ENCODE measurements around the gene MAP2K7.

MAP2K7 gene

DNA sequence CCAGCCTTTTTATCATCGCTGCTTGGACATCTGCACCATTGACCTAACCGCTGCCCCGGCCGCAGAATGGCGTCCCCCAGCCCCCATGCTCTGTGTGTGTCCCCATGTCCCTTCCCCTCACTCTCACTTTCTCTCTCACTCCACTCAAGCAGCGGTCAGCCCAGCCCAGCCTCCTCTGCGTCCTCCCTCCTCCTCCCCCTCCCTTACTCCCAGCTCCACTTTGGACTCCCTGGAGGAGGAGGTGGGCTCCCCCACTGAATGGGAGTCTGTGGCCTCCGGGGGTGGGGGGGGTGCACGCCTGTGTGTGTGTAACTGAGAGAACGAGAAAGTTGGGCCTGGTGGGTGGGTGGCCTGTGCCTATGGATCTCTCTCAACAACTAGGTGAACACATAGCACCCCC, 2.2 kb downstream of the MAP2K7 start:
- TF ChIP-seq NFIC (IDR thresholded peaks at IDR 0.05) (no peak), TEAD4 (IDR thresholded peaks at IDR 0.05) (no peak), RAD21 (IDR thresholded peaks at IDR 0.05; ENCODE audit: low read depth) (no peak), ZBTB7A (IDR thresholded peaks at IDR 0.05; ENCODE audit: low read depth) (no peak), CREB1 (IDR thresholded peaks at IDR 0.05; ENCODE audit: low read depth) (no peak), TCF12 (IDR thresholded peaks at IDR 0.05; ENCODE audit: low read depth) (no peak), TAF1 (IDR thresholded peaks at IDR 0.05; ENCODE audit: low read depth) (no peak), FOXM1 (IDR thresholded peaks at IDR 0.05; ENCODE audit: borderline replicate concordance, low read depth) (no peak), YY1 (IDR thresholded peaks at IDR 0.05; ENCODE audit: low read depth) (no peak), EP300 (IDR thresholded peaks at IDR 0.05; ENCODE audit: borderline replicate concordance) (no peak), CEBPB (IDR thresholded peaks at IDR 0.05) (no peak), EGR1 (IDR thresholded peaks at IDR 0.05) (no peak)
- TF ChIP-seq, protein P1, sequence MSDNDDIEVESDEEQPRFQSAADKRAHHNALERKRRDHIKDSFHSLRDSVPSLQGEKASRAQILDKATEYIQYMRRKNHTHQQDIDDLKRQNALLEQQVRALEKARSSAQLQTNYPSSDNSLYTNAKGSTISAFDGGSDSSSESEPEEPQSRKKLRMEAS (IDR thresholded peaks at IDR 0.05) = no peak
- TF ChIP-seq, protein P2, sequence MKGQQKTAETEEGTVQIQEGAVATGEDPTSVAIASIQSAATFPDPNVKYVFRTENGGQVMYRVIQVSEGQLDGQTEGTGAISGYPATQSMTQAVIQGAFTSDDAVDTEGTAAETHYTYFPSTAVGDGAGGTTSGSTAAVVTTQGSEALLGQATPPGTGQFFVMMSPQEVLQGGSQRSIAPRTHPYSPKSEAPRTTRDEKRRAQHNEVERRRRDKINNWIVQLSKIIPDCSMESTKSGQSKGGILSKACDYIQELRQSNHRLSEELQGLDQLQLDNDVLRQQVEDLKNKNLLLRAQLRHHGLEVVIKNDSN (IDR thresholded peaks at IDR 0.05) = no peak
- TF ChIP-seq, protein P3, sequence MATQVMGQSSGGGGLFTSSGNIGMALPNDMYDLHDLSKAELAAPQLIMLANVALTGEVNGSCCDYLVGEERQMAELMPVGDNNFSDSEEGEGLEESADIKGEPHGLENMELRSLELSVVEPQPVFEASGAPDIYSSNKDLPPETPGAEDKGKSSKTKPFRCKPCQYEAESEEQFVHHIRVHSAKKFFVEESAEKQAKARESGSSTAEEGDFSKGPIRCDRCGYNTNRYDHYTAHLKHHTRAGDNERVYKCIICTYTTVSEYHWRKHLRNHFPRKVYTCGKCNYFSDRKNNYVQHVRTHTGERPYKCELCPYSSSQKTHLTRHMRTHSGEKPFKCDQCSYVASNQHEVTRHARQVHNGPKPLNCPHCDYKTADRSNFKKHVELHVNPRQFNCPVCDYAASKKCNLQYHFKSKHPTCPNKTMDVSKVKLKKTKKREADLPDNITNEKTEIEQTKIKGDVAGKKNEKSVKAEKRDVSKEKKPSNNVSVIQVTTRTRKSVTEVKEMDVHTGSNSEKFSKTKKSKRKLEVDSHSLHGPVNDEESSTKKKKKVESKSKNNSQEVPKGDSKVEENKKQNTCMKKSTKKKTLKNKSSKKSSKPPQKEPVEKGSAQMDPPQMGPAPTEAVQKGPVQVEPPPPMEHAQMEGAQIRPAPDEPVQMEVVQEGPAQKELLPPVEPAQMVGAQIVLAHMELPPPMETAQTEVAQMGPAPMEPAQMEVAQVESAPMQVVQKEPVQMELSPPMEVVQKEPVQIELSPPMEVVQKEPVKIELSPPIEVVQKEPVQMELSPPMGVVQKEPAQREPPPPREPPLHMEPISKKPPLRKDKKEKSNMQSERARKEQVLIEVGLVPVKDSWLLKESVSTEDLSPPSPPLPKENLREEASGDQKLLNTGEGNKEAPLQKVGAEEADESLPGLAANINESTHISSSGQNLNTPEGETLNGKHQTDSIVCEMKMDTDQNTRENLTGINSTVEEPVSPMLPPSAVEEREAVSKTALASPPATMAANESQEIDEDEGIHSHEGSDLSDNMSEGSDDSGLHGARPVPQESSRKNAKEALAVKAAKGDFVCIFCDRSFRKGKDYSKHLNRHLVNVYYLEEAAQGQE (IDR thresholded peaks at IDR 0.05; ENCODE audit: low read depth) = no peak

DNA sequence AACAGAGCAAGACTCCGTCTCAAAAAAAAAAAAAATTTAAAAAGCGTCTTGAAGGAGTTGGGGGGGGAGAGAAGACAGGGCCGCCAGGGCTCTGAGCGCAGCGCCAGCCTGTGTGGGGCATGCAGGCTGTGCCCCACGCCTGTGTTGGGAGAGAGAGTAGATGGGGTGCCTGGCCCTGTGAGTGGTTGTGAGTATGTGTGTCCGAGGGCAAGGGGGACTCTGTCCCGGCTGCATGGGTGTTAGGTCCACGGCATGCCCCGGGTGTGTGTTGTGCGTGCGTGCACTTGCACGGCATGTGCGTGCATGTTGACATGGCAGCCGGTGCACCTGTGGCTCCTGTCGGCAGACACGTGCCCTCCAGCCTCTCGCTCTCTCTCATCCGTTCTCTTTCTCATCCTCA, 3.4 kb downstream of the MAP2K7 start:
- TF ChIP-seq, protein P2 (IDR thresholded peaks at IDR 0.05) = no peak
- TF ChIP-seq EGR1 (IDR thresholded peaks at IDR 0.05) (no peak), NFIC (IDR thresholded peaks at IDR 0.05) (no peak), CREB1 (IDR thresholded peaks at IDR 0.05; ENCODE audit: low read depth) (no peak), RAD21 (IDR thresholded peaks at IDR 0.05; ENCODE audit: low read depth) (no peak), TEAD4 (IDR thresholded peaks at IDR 0.05) (no peak), EP300 (IDR thresholded peaks at IDR 0.05; ENCODE audit: borderline replicate concordance) (no peak), FOXM1 (IDR thresholded peaks at IDR 0.05; ENCODE audit: borderline replicate concordance, low read depth) (no peak), TCF12 (IDR thresholded peaks at IDR 0.05; ENCODE audit: low read depth) (no peak), CEBPB (IDR thresholded peaks at IDR 0.05) (no peak), YY1 (IDR thresholded peaks at IDR 0.05; ENCODE audit: low read depth) (no peak), ZBTB7A (IDR thresholded peaks at IDR 0.05; ENCODE audit: low read depth) (no peak), TAF1 (IDR thresholded peaks at IDR 0.05; ENCODE audit: low read depth) (no peak)
- TF ChIP-seq, protein P3 (IDR thresholded peaks at IDR 0.05; ENCODE audit: low read depth) = no peak
- TF ChIP-seq, protein P1 (IDR thresholded peaks at IDR 0.05) = no peak

DNA sequence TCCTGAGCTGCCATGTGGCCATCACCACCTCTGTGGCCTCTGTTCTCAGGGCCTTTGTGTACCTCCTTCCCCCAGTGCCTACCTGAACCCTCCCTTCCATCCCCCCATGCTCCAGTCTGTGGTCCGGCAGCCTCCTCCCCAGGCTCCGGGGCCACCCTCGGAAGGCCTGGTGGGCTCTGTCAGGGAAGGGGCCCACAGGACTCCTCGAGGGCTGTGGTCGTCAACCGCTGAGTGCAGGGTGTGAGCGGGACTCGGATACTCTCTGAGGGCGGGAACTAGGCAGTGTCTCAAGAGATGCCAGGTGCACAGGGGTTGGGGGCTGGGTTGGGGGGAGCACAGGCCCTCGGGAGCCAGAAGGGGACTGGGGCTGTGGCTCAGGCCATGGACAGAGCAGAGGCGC, 3.9 kb downstream of the MAP2K7 start:
- TF ChIP-seq TAF1 (IDR thresholded peaks at IDR 0.05; ENCODE audit: low read depth) = no peak
- no peak for TF ChIP-seq YY1 (IDR thresholded peaks at IDR 0.05; ENCODE audit: low read depth)
- TF ChIP-seq, protein P2 (IDR thresholded peaks at IDR 0.05) = no peak
- TF ChIP-seq NFIC (IDR thresholded peaks at IDR 0.05) = no peak
- TF ChIP-seq RAD21 (IDR thresholded peaks at IDR 0.05; ENCODE audit: low read depth) = no peak
- TF ChIP-seq EP300 (IDR thresholded peaks at IDR 0.05; ENCODE audit: borderline replicate concordance) = no peak
- TF ChIP-seq CEBPB (IDR thresholded peaks at IDR 0.05) = no peak
- TF ChIP-seq EGR1 (IDR thresholded peaks at IDR 0.05) = no peak
- TF ChIP-seq FOXM1 (IDR thresholded peaks at IDR 0.05; ENCODE audit: borderline replicate concordance, low read depth) = no peak
- no peak for TF ChIP-seq ZBTB7A (IDR thresholded peaks at IDR 0.05; ENCODE audit: low read depth)
- TF ChIP-seq TCF12 (IDR thresholded peaks at IDR 0.05; ENCODE audit: low read depth) = no peak
- TF ChIP-seq, protein P1 (IDR thresholded peaks at IDR 0.05) = no peak
- TF ChIP-seq TEAD4 (IDR thresholded peaks at IDR 0.05) = no peak

DNA sequence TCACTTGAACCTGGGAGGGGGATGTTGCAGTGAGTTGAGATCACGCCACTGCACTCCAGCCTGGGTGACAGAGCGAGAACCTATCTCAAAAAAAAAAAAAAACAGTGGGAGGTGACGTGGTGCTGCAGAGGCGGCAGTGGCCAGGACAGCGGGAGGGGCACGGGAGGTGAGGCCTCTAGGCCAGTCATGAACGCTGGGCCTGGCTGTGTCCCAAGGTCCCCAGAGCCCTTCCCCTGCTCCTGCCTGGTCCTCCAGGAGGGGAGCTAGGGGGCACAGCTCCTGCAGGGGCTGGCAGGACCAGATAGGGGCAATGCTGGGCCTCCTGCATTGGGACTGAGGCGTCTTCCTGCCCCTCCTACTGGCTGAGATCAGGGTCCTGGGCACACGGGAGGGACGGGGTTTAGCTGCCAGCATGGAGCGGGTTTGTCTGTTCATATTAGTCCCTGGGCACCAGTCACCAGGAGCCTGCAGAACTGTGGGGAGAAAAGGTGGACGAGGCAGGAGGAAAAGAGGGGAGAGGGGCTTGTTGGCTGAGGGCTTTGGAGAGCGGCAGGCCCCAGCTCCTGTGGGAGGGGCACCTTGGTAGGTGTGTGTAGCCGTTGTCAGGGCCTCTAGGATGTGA, 4.5 kb downstream of the MAP2K7 start:
- TF ChIP-seq EGR1 (IDR thresholded peaks at IDR 0.05) = no peak
- TF ChIP-seq EP300 (IDR thresholded peaks at IDR 0.05; ENCODE audit: borderline replicate concordance) = no peak
- TF ChIP-seq ZBTB7A (IDR thresholded peaks at IDR 0.05; ENCODE audit: low read depth) = no peak
- TF ChIP-seq, protein P1 (IDR thresholded peaks at IDR 0.05) = no peak
- TF ChIP-seq TEAD4 (IDR thresholded peaks at IDR 0.05) = no peak
- TF ChIP-seq RAD21 (IDR thresholded peaks at IDR 0.05; ENCODE audit: low read depth) = no peak
- no peak for TF ChIP-seq CEBPB (IDR thresholded peaks at IDR 0.05)
- TF ChIP-seq YY1 (IDR thresholded peaks at IDR 0.05; ENCODE audit: low read depth) = no peak
- TF ChIP-seq CREB1 (IDR thresholded peaks at IDR 0.05; ENCODE audit: low read depth) = no peak
- no peak for TF ChIP-seq NFIC (IDR thresholded peaks at IDR 0.05)
- TF ChIP-seq TCF12 (IDR thresholded peaks at IDR 0.05; ENCODE audit: low read depth) = no peak
- TF ChIP-seq FOXM1 (IDR thresholded peaks at IDR 0.05; ENCODE audit: borderline replicate concordance, low read depth) = no peak

All from Ishikawa (cell line).